K562 (cell line): ENCODE data around the gene ACKR2. TPM values are rescaled to one million over a fixed set of nuclear protein-coding genes. Genes with fewer than 3 reads are reported as not detected.

Experiments used
- ATAC-seq: fragments of 200-7000 bp; cut with Tn5 transposase; 3 replicates; pipeline ENCODE4 v1.9.1; 2020; ENCODE audit warnings: moderate library complexity
- BruUV-seq: library from RNA; stranded (reverse); fragments of 400-500 nt; replicated peaks from 2 replicates; lab custom pipeline; 2021; lab: Mats Ljungman, UMichigan
- CTCF ChIA-PET: fragments of 300-600 bp; formaldehyde crosslinking; extraction: SDS; loops from one replicate; lab custom pipeline; 2021; ENCODE audit warnings: low intra/inter-chr PET ratio; lab: Yijun Ruan, JAX
- POLR2A ChIA-PET: fragments of 300-600, 350-650 bp; sonication (Branson Sonifier 250); formaldehyde crosslinking; extraction: SDS; loops from one replicate; lab custom pipeline; 2021; ENCODE audit warnings: antibody characterized with exemption, inconsistent platforms; lab: Yijun Ruan, JAX
- DNase-seq, 4 experiments: peaks; one replicate each; pipeline versions ENCODE4 v3.0.0 to v3.0.0-alpha.2; 2011 to 2018; ENCODE audit warnings: low spot score in 3 of 4, mixed read lengths in 3 of 4; ENCODE audit errors: extremely low read depth in 1 of 4
- FAIRE-seq: peaks from 2 replicates; lab custom pipeline; 2011; peaks lifted over from hg19 to GRCh38; lab: Jason Lieb, UNC
- H2AFZ ChIP-seq: 2 replicates; pipeline ENCODE4 v1.6.0; 2011; ENCODE audit warnings: low read depth, low read length, control low read depth, inconsistent platforms
- H3K27ac ChIP-seq: fragments of 200-600 bp; 3 replicates; pipeline ENCODE4 v1.8.0; 2011; ENCODE audit warnings: low read depth, mild to moderate bottlenecking, control low read depth, inconsistent platforms, low read length, moderate library complexity, mixed read lengths; ENCODE audit errors: extremely low read depth
- H3K27me3 ChIP-seq, 2 experiments: fragments of 300-600 bp in 1 of 2; 2 replicates in 1 of 2; 3 replicates in 1 of 2; pipeline versions ENCODE4 v1.6.0 to v1.8.0; 2011; ENCODE audit warnings: inconsistent platforms in 2 of 2, low read length in 2 of 2, mild to moderate bottlenecking in 1 of 2, mixed read lengths in 1 of 2, moderate library complexity in 1 of 2; ENCODE audit not compliant: control insufficient read depth in 2 of 2, insufficient read depth in 2 of 2
- H3K36me3 ChIP-seq: fragments of 300-600 bp; 3 replicates; pipeline ENCODE4 v1.8.0; 2011; ENCODE audit warnings: mild to moderate bottlenecking, low read length, inconsistent platforms; ENCODE audit not compliant: control insufficient read depth, insufficient read depth
- H3K4me1 ChIP-seq, 2 experiments: fragments of 200-600 bp in 1 of 2; replicated peaks in 1 of 2; 2 replicates in 1 of 2; 3 replicates in 1 of 2; pipeline versions ENCODE4 v1.5.1 to v1.8.0; 2011; ENCODE audit warnings: inconsistent platforms in 2 of 2, low read length in 2 of 2, mild to moderate bottlenecking in 1 of 2, mixed read lengths in 1 of 2, moderate library complexity in 1 of 2; ENCODE audit not compliant: control insufficient read depth in 2 of 2, insufficient read depth in 2 of 2
- H3K4me2 ChIP-seq: 2 replicates; pipeline ENCODE4 v1.6.1; 2011; ENCODE audit warnings: low read length, control low read depth, inconsistent platforms, mixed read lengths; ENCODE audit not compliant: insufficient read depth
- H3K4me3 ChIP-seq: fragments of 200-600 bp; sonication (generic), shearing (Covaris generic); 2 replicates; pipeline ENCODE4 v1.5.1; 2016; ENCODE audit warnings: control low read depth, inconsistent platforms
- H3K79me2 ChIP-seq: fragments of 200-600 bp; 3 replicates; pipeline ENCODE4 v1.8.0; 2011; ENCODE audit warnings: low read length, inconsistent platforms; ENCODE audit not compliant: control insufficient read depth, insufficient read depth
- H3K9ac ChIP-seq, 2 experiments: 2 replicates each; pipeline versions ENCODE4 v1.6.0 to v1.6.1; 2011; ENCODE audit warnings: low read depth in 2 of 2, low read length in 2 of 2, control low read depth in 1 of 2, inconsistent platforms in 1 of 2, mild to moderate bottlenecking in 1 of 2, mixed read lengths in 1 of 2; ENCODE audit not compliant: insufficient read depth in 1 of 2
- H3K9me1 ChIP-seq: one replicate; pipeline ENCODE4 v1.6.0; 2011; ENCODE audit warnings: inconsistent platforms, mild to moderate bottlenecking, low read length, moderate library complexity; ENCODE audit not compliant: control insufficient read depth, insufficient read depth
- H3K9me3 ChIP-seq: replicated peaks from 2 replicates; pipeline ENCODE4 v1.5.1; 2011; ENCODE audit warnings: low read depth, low read length, inconsistent platforms; ENCODE audit not compliant: control insufficient read depth, insufficient read depth
- H4K20me1 ChIP-seq: replicated peaks from 2 replicates; pipeline ENCODE4 v1.6.1; 2011; ENCODE audit warnings: low read length, inconsistent platforms, mixed read lengths; ENCODE audit not compliant: control insufficient read depth, insufficient read depth
- DEAF1 ChIP-seq: fragments of 450-650 bp; formaldehyde crosslinking; IDR thresholded peaks from 2 replicates; pipeline ENCODE4 v1.4.0; 2020; ENCODE audit warnings: mild to moderate bottlenecking, moderate library complexity
- KLF6 ChIP-seq: fragments of 250-450 bp; sonication (Bioruptor Pico); IDR thresholded peaks from 2 replicates; pipeline ENCODE4 v1.4.0; 2020; ENCODE audit warnings: mild to moderate bottlenecking, moderate library complexity, borderline replicate concordance
- MAZ ChIP-seq, 2 experiments: fragments of 450-650 bp in 1 of 2; sonication (generic) in 1 of 2; formaldehyde crosslinking; IDR thresholded peaks in 1 of 2; conservative IDR thresholded peaks in 1 of 2; 2 replicates each; pipeline versions ENCODE4 v1.4.0 to v1.5.0; 2020; ENCODE audit warnings: mild to moderate bottlenecking in 1 of 2, missing genetic modification reagents in 1 of 2
- NFIC ChIP-seq: fragments of 450-650 bp; IDR thresholded peaks from 2 replicates; pipeline ENCODE4 v1.6.1; 2017; ENCODE audit warnings: mild to moderate bottlenecking, inconsistent platforms
- NKRF ChIP-seq: fragments of 450-650 bp; IDR thresholded peaks from 2 replicates; pipeline ENCODE4 v1.6.1; 2016; ENCODE audit warnings: borderline replicate concordance
- PML ChIP-seq: IDR thresholded peaks from 2 replicates; pipeline ENCODE4 v1.6.1; 2012; ENCODE audit warnings: low read length, inconsistent platforms
- POU5F1 ChIP-seq: fragments of 150-350 bp; IDR thresholded peaks from 2 replicates; pipeline ENCODE4 v1.6.1; 2014; ENCODE audit warnings: borderline replicate concordance, low read length, low read depth, mild to moderate bottlenecking; ENCODE audit not compliant: partially characterized antibody
- SMARCC2 ChIP-seq: fragments of 450-650 bp; IDR thresholded peaks from 2 replicates; pipeline ENCODE4 v1.6.1; 2017; ENCODE audit warnings: antibody characterized with exemption, moderate library complexity, mild to moderate bottlenecking, low read depth
- SRSF3 ChIP-seq: fragments of 200-400 bp; formaldehyde crosslinking; IDR thresholded peaks from 2 replicates; pipeline ENCODE4 v1.6.1; 2016; ENCODE audit warnings: mild to moderate bottlenecking, low read length, moderate library complexity; ENCODE audit not compliant: insufficient read depth
- THRA ChIP-seq: fragments of 450-650 bp; IDR thresholded peaks from 2 replicates; pipeline ENCODE4 v1.6.1; 2017; ENCODE audit warnings: mild to moderate bottlenecking, moderate library complexity
- YBX1 ChIP-seq: fragments of 450-650 bp; IDR thresholded peaks from 2 replicates; pipeline ENCODE4 v1.7.1; 2016; ENCODE audit warnings: mild to moderate bottlenecking
- ZNF274 ChIP-seq: IDR thresholded peaks from 2 replicates; pipeline ENCODE4 v1.6.1; 2011; ENCODE audit warnings: low read depth, mild to moderate bottlenecking, low read length, moderate library complexity, borderline replicate concordance
- ZNF398 ChIP-seq: fragments of 250-450 bp; sonication (Bioruptor Pico); IDR thresholded peaks from 2 replicates; pipeline ENCODE4 v1.8.0; 2021; ENCODE audit warnings: moderate library complexity, mild to moderate bottlenecking, inconsistent platforms
- ZNF766 ChIP-seq: fragments of 200-800 bp; sonication (Bioruptor generic); conservative IDR thresholded peaks from 2 replicates; pipeline ENCODE4 v1.6.1; 2016; ENCODE audit warnings: missing genetic modification characterization, missing compliant biosample characterization
- WGBS: fragments of 100-300 bp; shearing (Covaris generic); methylation state at CpG from one replicate; pipeline ENCODE4 v1.1.6; 2016; ENCODE audit warnings: low coverage, mixed read lengths; ENCODE audit not compliant: insufficient coverage; ENCODE audit errors: missing lambda C conversion rate; 5-methylcytosine and 5-hydroxymethylcytosine counted together
- in situ Hi-C: fragments of 300-500 bp; cut with MboI; formaldehyde crosslinking; loops from 4 replicates; pipeline ENCODE4 v1.15.0; 2018; ENCODE audit warnings: inconsistent platforms, mixed read lengths
- intact Hi-C: fragments of 100-400 bp; cut with micrococcal nuclease; formaldehyde crosslinking; loops from 2 replicates; pipeline ENCODE4 v1.14.2; 2022
- polyA plus RNA-seq, 8 experiments: library from polyadenylated mRNA; depleted of rRNA in 4 of 8; stranded (reverse) in 5 of 8; unstranded in 3 of 8; fragments of >200 nt; fragmentation: Nextera tagmentation in 2 of 8; fragmentation: Illumina TruSeq in 1 of 8; extraction: Ambion mirVana in 2 of 8; extraction: Trizol in 1 of 8; gene quantifications; 2 replicates each; pipeline versions ENCODE4 v1.2.1 to v1.2.3, GENCODE V29; 2011 to 2014; ENCODE audit warnings: inconsistent platforms in 1 of 8, missing spikeins in 1 of 8
- total RNA-seq, 7 experiments: library from RNA; depleted of rRNA in 6 of 7; stranded (reverse); fragments of >200 nt in 6 of 7; fragmentation: Illumina TruSeq in 2 of 7; extraction: Trizol in 2 of 7; gene quantifications; 2 replicates each; pipeline versions ENCODE4 v1.2.1 to v1.2.3, GENCODE V29; 2011 to 2021; ENCODE audit warnings: low replicate concordance in 1 of 7

ACKR2 gene
- total and polyA plus RNA-seq, 9 of the 15 experiments (the other 6 are each of a cell fraction or from before 2014, with no cell fraction given): 0.03 to 0.69 (median 0.25) TPM; not detected in 1

GRCh38 chr3:42846685-42847522, 37.7 kb downstream of the ACKR2 start:
- WGBS: 4% methylated on average over 5 of the region's 5 CpGs
- no peak for TF ChIP-seq SMARCC2
- TF ChIP-seq KLF6 (CRISPR knock-in tag): no peak
- TF ChIP-seq POU5F1: no peak
- peak; percentile 39 to 64; a peak in 2 of 4 replicates for TF ChIP-seq MAZ (CRISPR knock-in tag; conservative IDR thresholded peaks at IDR 0.05 in 1 of 2, IDR thresholded peaks at IDR 0.05 in 1 of 2)
- TF ChIP-seq DEAF1 (CRISPR knock-in tag): no peak
- TF ChIP-seq ZNF398 (CRISPR knock-in tag): no peak
- no peak for TF ChIP-seq THRA
- TF ChIP-seq NKRF: no peak
- TF ChIP-seq YBX1: no peak
- TF ChIP-seq NFIC: no peak
- TF ChIP-seq ZNF766 (CRISPR knock-in tag): peak; percentile 62
- TF ChIP-seq ZNF274: no peak
- no peak for TF ChIP-seq SRSF3
- TF ChIP-seq PML: no peak

More at GRCh38 chr3:42846685-42847522, 37.7 kb downstream of the ACKR2 start:
- H4K20me1 ChIP-seq: no peaks in the 10 kb centered on the region
- peak overlapping the region; percentile 83 for H2AFZ ChIP-seq
- FAIRE-seq (peak; percentile 76), ATAC-seq (peak; percentile 83), DNase-seq (peak in 2 of 4 experiments; percentile 63 to 67)
- no peaks in the 10 kb centered on the region for H3K9me3 ChIP-seq
- in situ Hi-C loops: no loop called here
- peak overlapping the region; percentile 41; the same call in 1 of the 2 replicates for H3K4me2 ChIP-seq
- intact Hi-C loops: no loop called here
- H3K27ac ChIP-seq: no peak overlapping the region
- H3K79me2 ChIP-seq: no peaks in the 10 kb centered on the region
- POLR2A ChIA-PET: interaction anchor here (0.7 to 2.1 kb wide), 4 partner anchors 16 to 624 kb away, joined by 3 to 6 read pairs (median 5); no protein-coding TSS in a partner anchor
- no peaks in the 10 kb centered on the region for H3K36me3 ChIP-seq
- CTCF ChIA-PET: no interaction called here
- H3K4me3 ChIP-seq: no peak overlapping the region
- H3K4me1 ChIP-seq: peaks cover 8 to 27% of the 10 kb centered on the region in 2 experiments
- no TSS peak for BruUV-seq
- H3K27me3 ChIP-seq: peaks cover 2 to 22% of the 10 kb centered on the region in 2 experiments; a peak in 2 of 5 replicates
- H3K9me1 ChIP-seq: no peaks in the 10 kb centered on the region
- H3K9ac ChIP-seq: no peak overlapping the region
